Measurements from ENCODE around the gene WIPF1.

The WIPF1 gene

DNA sequence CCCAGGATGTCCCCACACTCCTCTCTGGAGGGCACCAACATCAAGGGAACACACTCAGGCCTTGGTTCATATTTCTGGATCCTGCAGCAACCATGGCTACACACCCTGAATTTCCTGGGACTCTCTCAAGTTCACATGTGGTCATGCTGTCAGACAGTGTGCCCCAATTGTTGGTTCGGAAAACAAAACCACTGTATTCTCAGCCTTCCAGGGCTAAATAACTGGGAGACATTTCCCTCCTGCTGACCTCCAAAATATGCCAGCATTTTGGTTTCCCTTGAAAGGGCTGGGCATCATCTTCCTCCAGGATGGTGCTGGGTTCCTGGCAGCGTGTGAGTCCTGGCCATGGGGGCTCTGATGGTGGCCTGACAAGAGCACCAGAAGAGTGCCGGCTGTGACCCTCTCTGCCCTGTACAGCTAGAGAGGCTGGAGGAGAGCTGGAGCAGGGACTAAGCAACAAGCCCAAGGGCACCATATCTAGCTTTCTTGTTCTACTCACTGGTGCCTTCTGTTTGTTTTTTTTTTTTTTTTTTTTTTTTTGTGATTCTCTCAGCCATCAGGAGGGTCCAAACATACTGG lies 37.5 kb upstream of the WIPF1 start:
- TF ChIP-seq EZH2 (IDR thresholded peaks at IDR 0.05) (no peak), FOXP2 (optimal IDR thresholded peaks at IDR 0.05; ENCODE audit: control extremely low read depth, extremely low read length, insufficient read depth) (no peak), POLR2AphosphoS5 (IDR thresholded peaks at IDR 0.05; ENCODE audit: borderline replicate concordance, low read depth, low read length) (no peak)
- no peak for DNase-seq (ENCODE audit: low read depth, low spot score)
- H3K27ac ChIP-seq: no peak overlapping the region
- no peaks in the 10 kb centered on the region for H3K9me3 ChIP-seq (ENCODE audit: low read depth, low read length)
- H3K4me3 ChIP-seq: no peak overlapping the region
- no peak overlapping the region for H3K9ac ChIP-seq (ENCODE audit: insufficient read length)
- H3K36me3 ChIP-seq (ENCODE audit: insufficient read depth, low read length): no peaks in the 10 kb centered on the region

DNA sequence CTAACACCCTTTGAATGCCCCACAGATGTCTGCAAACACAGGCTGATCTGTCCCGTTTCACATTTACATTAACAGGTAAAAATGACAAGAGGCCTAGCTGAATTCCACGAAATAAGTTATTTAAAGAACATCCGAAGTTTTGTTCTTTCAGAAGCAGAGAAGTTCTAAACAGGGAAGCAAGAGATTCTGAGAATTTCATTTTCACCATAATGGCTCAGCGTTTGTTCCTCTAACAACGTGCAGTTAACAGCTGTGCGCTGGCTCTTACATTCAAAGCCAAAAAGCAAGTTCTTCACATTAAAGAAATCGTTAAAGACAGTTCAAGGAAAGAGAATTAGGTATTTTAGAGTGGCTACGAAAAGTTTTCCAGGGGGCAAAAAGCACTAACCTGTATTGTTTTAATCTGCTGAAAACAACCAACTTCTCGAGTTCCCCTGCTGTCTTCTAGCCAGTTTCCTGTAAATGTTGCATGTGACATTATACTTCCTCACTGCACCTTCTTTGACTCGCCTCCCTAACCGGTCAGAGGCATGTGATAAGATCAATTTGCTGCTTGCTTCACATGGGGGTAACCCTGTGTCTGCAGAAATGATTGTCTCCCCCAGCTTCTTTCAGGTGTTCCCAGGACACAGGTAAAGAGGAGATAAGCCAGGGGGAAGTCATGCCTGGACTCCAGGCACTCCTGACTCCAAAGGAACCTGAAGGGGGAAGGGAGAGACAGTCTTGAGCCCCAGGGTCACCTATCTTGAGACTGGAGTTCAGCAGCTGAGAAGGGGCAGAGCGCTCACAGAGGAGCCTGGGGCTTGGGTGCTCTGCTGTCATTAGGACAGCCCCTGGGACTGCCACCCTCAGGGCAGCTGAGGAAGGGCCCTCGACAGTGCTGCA lies 36.8 kb upstream of the WIPF1 start:
- Histone ChIP-seq H3K9ac (ENCODE audit: insufficient read length) (peak overlapping the region; percentile 1), H3K4me3 (no peak overlapping the region), H3K36me3 (ENCODE audit: insufficient read depth, low read length) (no peaks in the 10 kb centered on the region), H3K27ac (no peak overlapping the region), H3K9me3 (ENCODE audit: low read depth, low read length) (no peaks in the 10 kb centered on the region)
- DNase-seq (ENCODE audit: low read depth, low spot score): no peak
- TF ChIP-seq EZH2 (IDR thresholded peaks at IDR 0.05) (no peak), POLR2AphosphoS5 (IDR thresholded peaks at IDR 0.05; ENCODE audit: borderline replicate concordance, low read depth, low read length) (no peak), FOXP2 (optimal IDR thresholded peaks at IDR 0.05; ENCODE audit: control extremely low read depth, extremely low read length, insufficient read depth) (no peak)

DNA sequence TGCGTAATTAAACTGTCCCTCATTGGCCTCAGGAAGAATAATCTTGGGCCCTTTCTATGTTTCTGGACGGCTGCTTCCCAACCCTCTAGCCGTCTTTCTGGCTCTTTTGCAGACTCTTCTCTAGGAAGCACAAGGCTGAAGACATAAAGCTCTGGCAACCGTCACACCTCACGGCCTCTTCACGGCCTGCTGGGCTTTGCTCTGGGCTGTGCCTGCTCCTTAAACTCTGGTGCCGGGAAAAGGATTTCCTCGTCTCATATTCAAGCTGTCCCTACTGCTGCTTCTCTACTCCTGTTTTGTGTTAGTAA lies 36.0 kb upstream of the WIPF1 start:
- H3K9me3 ChIP-seq (ENCODE audit: low read depth, low read length): no peaks in the 10 kb centered on the region
- H3K27ac ChIP-seq: no peak overlapping the region
- no peak overlapping the region for H3K4me3 ChIP-seq
- H3K9ac ChIP-seq (ENCODE audit: insufficient read length): peak overlapping the region; percentile 1
- TF ChIP-seq FOXP2 (optimal IDR thresholded peaks at IDR 0.05; ENCODE audit: control extremely low read depth, extremely low read length, insufficient read depth) (no peak), EZH2 (IDR thresholded peaks at IDR 0.05) (no peak), POLR2AphosphoS5 (IDR thresholded peaks at IDR 0.05; ENCODE audit: borderline replicate concordance, low read depth, low read length) (no peak)
- no peak for DNase-seq (ENCODE audit: low read depth, low spot score)
- H3K36me3 ChIP-seq (ENCODE audit: insufficient read depth, low read length): no peaks in the 10 kb centered on the region

DNA sequence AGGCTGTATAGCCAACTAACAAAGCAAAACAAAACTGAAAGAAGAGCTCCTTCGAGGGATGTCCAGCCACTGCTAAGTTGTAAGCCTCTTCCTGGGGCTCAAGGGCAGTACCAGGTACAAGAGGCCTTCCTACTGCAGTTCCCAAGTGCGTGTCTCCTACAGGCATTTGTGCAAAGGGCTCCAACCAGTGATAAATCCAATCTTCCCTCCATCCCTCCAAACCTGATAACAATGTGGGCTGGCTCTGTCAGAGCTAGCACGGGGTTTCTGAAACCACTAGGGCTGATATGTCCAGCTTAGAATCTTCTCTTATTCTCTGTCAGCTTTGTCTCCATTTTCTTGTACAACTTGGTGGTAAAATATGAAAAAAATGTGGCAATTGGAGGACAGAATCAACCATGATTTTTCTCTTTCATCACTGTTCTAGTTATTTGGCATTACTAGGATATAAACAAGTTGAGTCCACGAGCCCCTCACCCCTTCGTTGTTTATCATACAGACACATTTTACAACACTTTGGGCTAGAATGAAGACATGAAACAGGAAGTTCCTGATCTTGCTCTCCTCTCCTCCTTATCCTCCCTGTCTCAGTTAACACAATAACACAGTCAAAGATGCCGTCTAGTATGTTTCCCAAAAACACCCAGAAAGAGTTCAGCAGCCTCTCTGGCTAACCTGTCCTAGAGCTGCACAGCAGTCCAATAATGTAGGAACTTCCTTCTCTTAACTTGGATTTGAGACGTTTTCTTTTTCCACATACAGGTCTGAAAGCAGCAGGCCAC lies 35.4 kb upstream of the WIPF1 start:
- no peaks in the 10 kb centered on the region for H3K9me3 ChIP-seq (ENCODE audit: low read depth, low read length)
- H3K9ac ChIP-seq (ENCODE audit: insufficient read length): no peak overlapping the region
- H3K36me3 ChIP-seq (ENCODE audit: insufficient read depth, low read length): no peaks in the 10 kb centered on the region
- no peak overlapping the region for H3K4me3 ChIP-seq
- DNase-seq (ENCODE audit: low read depth, low spot score): no peak
- H3K27ac ChIP-seq: no peak overlapping the region
- TF ChIP-seq FOXP2 (optimal IDR thresholded peaks at IDR 0.05; ENCODE audit: control extremely low read depth, extremely low read length, insufficient read depth): no peak
- no peak for TF ChIP-seq EZH2 (IDR thresholded peaks at IDR 0.05)
- TF ChIP-seq POLR2AphosphoS5 (IDR thresholded peaks at IDR 0.05; ENCODE audit: borderline replicate concordance, low read depth, low read length): no peak

DNA sequence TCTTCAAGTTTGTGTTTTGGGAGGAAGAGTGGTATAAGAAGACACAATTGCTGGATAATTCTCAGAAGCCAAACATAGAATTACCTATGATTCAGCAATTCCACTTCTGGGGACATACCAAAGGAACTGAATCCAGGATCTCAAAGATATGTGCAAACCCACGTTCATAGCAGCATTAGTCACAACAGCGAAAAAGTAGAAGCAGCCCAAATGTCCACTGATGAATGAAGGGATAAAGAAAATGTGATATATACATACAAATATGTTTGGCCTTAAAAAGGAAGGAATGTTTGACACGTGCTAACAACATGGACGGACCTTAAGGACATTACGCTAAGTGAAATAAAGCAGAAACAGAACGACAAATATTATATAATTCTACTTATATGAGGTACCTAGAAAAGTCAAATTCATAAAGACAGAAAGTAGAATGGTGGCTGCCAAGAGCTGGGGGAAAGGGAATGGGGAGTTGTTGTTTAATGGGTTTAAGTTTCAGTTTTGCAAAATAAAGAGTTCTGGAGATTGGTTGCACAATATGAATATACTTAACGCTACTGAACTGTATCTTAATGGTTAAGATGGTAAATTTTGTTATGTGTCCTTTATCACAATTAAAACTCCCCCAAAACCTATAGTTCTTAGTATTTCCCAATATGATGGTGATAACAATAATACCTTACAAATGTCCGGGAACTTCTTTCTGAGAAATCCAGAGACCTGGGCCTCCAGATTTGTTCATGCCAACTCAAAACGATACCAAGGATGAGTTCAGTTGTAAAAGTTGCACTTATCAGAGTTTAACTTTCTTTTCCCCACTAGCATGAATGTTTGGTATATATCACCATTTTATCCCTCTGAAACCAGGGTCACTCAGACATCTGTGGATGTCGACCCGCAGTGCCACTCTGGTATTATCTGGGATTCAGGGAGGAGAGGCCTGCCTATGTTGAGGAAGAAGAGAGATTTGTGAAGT lies 33.7 kb upstream of the WIPF1 start:
- H3K27ac ChIP-seq: no peak overlapping the region
- no peaks in the 10 kb centered on the region for H3K36me3 ChIP-seq (ENCODE audit: insufficient read depth, low read length)
- no peak overlapping the region for H3K4me3 ChIP-seq
- H3K9me3 ChIP-seq (ENCODE audit: low read depth, low read length): no peaks in the 10 kb centered on the region
- no peak overlapping the region for H3K9ac ChIP-seq (ENCODE audit: insufficient read length)
- TF ChIP-seq EZH2 (IDR thresholded peaks at IDR 0.05) (no peak), FOXP2 (optimal IDR thresholded peaks at IDR 0.05; ENCODE audit: control extremely low read depth, extremely low read length, insufficient read depth) (no peak), POLR2AphosphoS5 (IDR thresholded peaks at IDR 0.05; ENCODE audit: borderline replicate concordance, low read depth, low read length) (no peak)
- DNase-seq (ENCODE audit: low read depth, low spot score): no peak

DNA sequence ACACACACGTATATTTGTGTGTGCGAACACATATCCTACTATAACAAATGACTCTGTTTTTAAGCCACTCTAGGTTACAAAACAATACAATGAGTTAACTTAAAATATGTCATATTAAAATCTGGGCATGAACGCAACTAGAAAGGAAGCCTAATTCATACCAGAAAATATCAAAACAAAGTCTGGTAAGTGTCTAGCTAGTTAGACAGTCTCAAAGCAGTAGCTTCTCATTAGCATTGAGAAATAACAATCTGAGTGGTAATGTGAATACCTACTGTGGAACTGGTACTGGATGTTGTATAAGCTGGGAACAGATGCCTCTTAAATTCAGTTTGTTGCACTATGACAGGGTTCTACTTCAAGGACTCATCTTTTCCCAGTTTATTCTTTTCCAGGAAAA lies 32.5 kb upstream of the WIPF1 start:
- Histone ChIP-seq H3K4me3 (no peak overlapping the region), H3K27ac (no peak overlapping the region)

DNA sequence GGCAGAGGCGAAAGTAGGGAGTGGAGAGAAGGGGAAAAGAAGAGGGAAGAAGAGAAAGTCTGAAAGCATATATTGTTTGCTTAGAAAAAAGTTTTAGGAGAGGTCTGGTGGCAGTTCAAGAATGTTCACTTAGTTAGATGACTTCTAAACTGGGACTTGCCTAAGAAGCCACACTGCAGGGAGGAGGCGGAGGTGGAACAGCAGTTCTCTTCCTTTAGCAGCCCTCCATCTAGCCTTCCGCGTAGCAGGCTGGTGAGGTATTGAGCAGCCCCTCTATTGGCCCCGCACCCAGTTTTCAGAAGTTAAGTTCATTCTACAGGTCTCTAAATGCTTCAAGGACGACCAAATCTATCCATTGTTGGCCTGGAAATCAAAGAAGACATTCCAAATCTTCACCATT lies 31.9 kb upstream of the WIPF1 start:
- Histone ChIP-seq H3K9me3 (ENCODE audit: low read depth, low read length) (no peaks in the 10 kb centered on the region), H3K9ac (ENCODE audit: insufficient read length) (no peak overlapping the region), H3K27ac (no peak overlapping the region), H3K36me3 (ENCODE audit: insufficient read depth, low read length) (no peaks in the 10 kb centered on the region), H3K4me3 (no peak overlapping the region)
- TF ChIP-seq EZH2 (IDR thresholded peaks at IDR 0.05) (no peak), FOXP2 (optimal IDR thresholded peaks at IDR 0.05; ENCODE audit: control extremely low read depth, extremely low read length, insufficient read depth) (no peak), POLR2AphosphoS5 (IDR thresholded peaks at IDR 0.05; ENCODE audit: borderline replicate concordance, low read depth, low read length) (no peak)
- no peak for DNase-seq (ENCODE audit: low read depth, low spot score)

More for the DNA sequence above, 32.5 kb upstream of the WIPF1 start:
- no peaks in the 10 kb centered on the region for H3K9me3 ChIP-seq (ENCODE audit: low read depth, low read length)
- no peak for TF ChIP-seq EZH2 (IDR thresholded peaks at IDR 0.05)
- no peak for TF ChIP-seq FOXP2 (optimal IDR thresholded peaks at IDR 0.05; ENCODE audit: control extremely low read depth, extremely low read length, insufficient read depth)
- TF ChIP-seq POLR2AphosphoS5 (IDR thresholded peaks at IDR 0.05; ENCODE audit: borderline replicate concordance, low read depth, low read length): no peak
- no peak for DNase-seq (ENCODE audit: low read depth, low spot score)
- H3K9ac ChIP-seq (ENCODE audit: insufficient read length): no peak overlapping the region
- H3K36me3 ChIP-seq (ENCODE audit: insufficient read depth, low read length): no peaks in the 10 kb centered on the region

Data from SK-N-MC (cell line).